Caco-2 (cell line): ENCODE data around the gene SELENOO. TPM values are rescaled to one million over a fixed set of nuclear protein-coding genes. Genes with fewer than 3 reads are reported as not detected.

Experiments used
- BruUV-seq: library from RNA; stranded (reverse); fragments of 400-500 nt; replicated peaks from 2 replicates; lab custom pipeline; 2021; lab: Mats Ljungman, UMichigan
- CTCF ChIA-PET: fragments of 300-600 bp; sonication (Branson Sonifier 250); formaldehyde crosslinking; loops from one replicate; lab custom pipeline; 2022; ENCODE audit warnings: antibody characterized with exemption; lab: Charles Lee
- POLR2A ChIA-PET: fragments of 300-600 bp; sonication (Branson Sonifier 250); formaldehyde crosslinking; loops from one replicate; lab custom pipeline; 2022; ENCODE audit warnings: antibody characterized with exemption; lab: Charles Lee
- DNase-seq, 2 experiments: peaks; one replicate each; pipeline versions ENCODE4 v3.0.0 to v3.0.0-alpha.2; 2020 to 2022
- H3K27me3 ChIP-seq: replicated peaks from 2 replicates; pipeline ENCODE4 v1.6.0; 2011; ENCODE audit warnings: low read length; ENCODE audit not compliant: control insufficient read depth, insufficient read depth
- H3K36me3 ChIP-seq: 2 replicates; pipeline ENCODE4 v1.5.1; 2011; ENCODE audit warnings: low read length; ENCODE audit not compliant: control insufficient read depth, insufficient read depth
- H3K4me1 ChIP-seq: fragments of 250-450 bp; sonication (Bioruptor Pico); 2 replicates; pipeline ENCODE4 v1.5.1; 2020; ENCODE audit warnings: mild to moderate bottlenecking
- H3K4me3 ChIP-seq: 2 replicates; pipeline ENCODE4 v1.5.1; 2011; ENCODE audit warnings: low read depth, mild to moderate bottlenecking, control low read depth, low read length
- H3K9me3 ChIP-seq: fragments of 250-450 bp; sonication (Bioruptor Pico); 2 replicates; pipeline ENCODE4 v1.5.1; 2020; ENCODE audit warnings: mild to moderate bottlenecking, moderate library complexity
- H3K27ac Mint-ChIP-seq: one replicate; pipeline ENCODE4 v1.8.0; 2022; ENCODE audit warnings: mixed read lengths; ENCODE audit not compliant: unreplicated experiment
- H3K27me3 Mint-ChIP-seq: one replicate; pipeline ENCODE4 v1.8.0; 2022; ENCODE audit warnings: mixed read lengths; ENCODE audit not compliant: insufficient read depth, unreplicated experiment
- H3K36me3 Mint-ChIP-seq: one replicate; pipeline ENCODE4 v1.8.0; 2022; ENCODE audit warnings: mild to moderate bottlenecking, mixed read lengths; ENCODE audit not compliant: insufficient read depth, unreplicated experiment
- H3K4me1 Mint-ChIP-seq: one replicate; pipeline ENCODE4 v1.8.0; 2022; ENCODE audit warnings: low read depth, mixed read lengths; ENCODE audit not compliant: unreplicated experiment
- H3K4me3 Mint-ChIP-seq: one replicate; pipeline ENCODE4 v1.8.0; 2022; ENCODE audit warnings: mild to moderate bottlenecking, moderate library complexity, mixed read lengths; ENCODE audit not compliant: unreplicated experiment
- H3K9me3 Mint-ChIP-seq: one replicate; pipeline ENCODE4 v1.8.0; 2022; ENCODE audit warnings: mixed read lengths; ENCODE audit not compliant: unreplicated experiment
- intact Hi-C: fragments of 100-400 bp; cut with micrococcal nuclease; formaldehyde crosslinking; loops from one replicate; pipeline ENCODE4 v1.10.0; 2022; ENCODE audit not compliant: unreplicated experiment
- total RNA-seq: library from RNA; stranded (reverse); gene quantifications from 2 replicates; pipeline ENCODE4 v1.2.3, GENCODE V29; 2022
- TF ChIP-seq, protein P1 (sequence below), 2 experiments: fragments of 200-600 bp in 1 of 2; IDR thresholded peaks; 1 replicate in 1 of 2; 2 replicates in 1 of 2; pipeline versions ENCODE4 v1.5.1 to v1.8.0; 2011 to 2022; ENCODE audit warnings: antibody characterized with exemption in 1 of 2, control low read depth in 1 of 2, inconsistent platforms in 1 of 2, low read depth in 1 of 2, low read length in 1 of 2, mild to moderate bottlenecking in 1 of 2, moderate library complexity in 1 of 2; ENCODE audit not compliant: insufficient read depth in 1 of 2, severe bottlenecking in 1 of 2, unreplicated experiment in 1 of 2

SELENOO gene
- total RNA-seq, 1 experiment from 2014 or later: 29.3 TPM

DNA sequence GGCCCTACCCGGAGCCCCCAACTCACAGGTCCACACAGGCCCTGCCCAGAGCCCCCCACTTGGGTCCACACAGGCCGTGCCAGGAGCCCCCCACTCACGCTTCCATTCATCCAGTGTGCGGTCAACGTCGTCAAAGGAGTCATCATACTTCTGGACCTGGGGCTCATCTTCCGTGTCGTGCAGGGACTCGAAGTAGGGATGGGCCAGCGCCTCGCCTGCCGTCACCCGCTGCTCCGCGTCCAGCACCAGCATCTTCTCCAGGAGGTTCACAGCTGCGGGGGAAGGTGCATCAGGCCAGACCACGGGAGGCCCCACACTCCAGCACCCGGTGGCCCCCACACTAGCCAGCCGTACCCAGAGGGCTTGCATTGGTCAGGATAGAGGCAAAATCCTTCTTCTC is 54.3 kb downstream of the SELENOO start:
- Mint-ChIP-seq H3K27ac (no peak overlapping the region), H3K4me1 (no peaks in the 10 kb centered on the region), H3K4me3 (no peak overlapping the region), H3K36me3 (peaks cover 16% of the 10 kb centered on the region), H3K27me3 (no peaks in the 10 kb centered on the region), H3K9me3 (no peaks in the 10 kb centered on the region)
- no TSS peak for BruUV-seq
- Histone ChIP-seq H3K4me3 (no peak overlapping the region), H3K9me3 (no peaks in the 10 kb centered on the region), H3K4me1 (peaks cover 11% of the 10 kb centered on the region), H3K36me3 (no peaks in the 10 kb centered on the region), H3K27me3 (no peaks in the 10 kb centered on the region)
- intact Hi-C loops: no loop called here
- POLR2A ChIA-PET: no interaction called here
- CTCF ChIA-PET: no interaction called here
- no peak for DNase-seq
- TF ChIP-seq, protein P1, sequence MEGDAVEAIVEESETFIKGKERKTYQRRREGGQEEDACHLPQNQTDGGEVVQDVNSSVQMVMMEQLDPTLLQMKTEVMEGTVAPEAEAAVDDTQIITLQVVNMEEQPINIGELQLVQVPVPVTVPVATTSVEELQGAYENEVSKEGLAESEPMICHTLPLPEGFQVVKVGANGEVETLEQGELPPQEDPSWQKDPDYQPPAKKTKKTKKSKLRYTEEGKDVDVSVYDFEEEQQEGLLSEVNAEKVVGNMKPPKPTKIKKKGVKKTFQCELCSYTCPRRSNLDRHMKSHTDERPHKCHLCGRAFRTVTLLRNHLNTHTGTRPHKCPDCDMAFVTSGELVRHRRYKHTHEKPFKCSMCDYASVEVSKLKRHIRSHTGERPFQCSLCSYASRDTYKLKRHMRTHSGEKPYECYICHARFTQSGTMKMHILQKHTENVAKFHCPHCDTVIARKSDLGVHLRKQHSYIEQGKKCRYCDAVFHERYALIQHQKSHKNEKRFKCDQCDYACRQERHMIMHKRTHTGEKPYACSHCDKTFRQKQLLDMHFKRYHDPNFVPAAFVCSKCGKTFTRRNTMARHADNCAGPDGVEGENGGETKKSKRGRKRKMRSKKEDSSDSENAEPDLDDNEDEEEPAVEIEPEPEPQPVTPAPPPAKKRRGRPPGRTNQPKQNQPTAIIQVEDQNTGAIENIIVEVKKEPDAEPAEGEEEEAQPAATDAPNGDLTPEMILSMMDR (IDR thresholded peaks at IDR 0.05; ENCODE audit: insufficient read depth in 1 of 2, low read depth in 1 of 2, low read length in 1 of 2, severe bottlenecking in 1 of 2, unreplicated experiment in 1 of 2): no peak

DNA sequence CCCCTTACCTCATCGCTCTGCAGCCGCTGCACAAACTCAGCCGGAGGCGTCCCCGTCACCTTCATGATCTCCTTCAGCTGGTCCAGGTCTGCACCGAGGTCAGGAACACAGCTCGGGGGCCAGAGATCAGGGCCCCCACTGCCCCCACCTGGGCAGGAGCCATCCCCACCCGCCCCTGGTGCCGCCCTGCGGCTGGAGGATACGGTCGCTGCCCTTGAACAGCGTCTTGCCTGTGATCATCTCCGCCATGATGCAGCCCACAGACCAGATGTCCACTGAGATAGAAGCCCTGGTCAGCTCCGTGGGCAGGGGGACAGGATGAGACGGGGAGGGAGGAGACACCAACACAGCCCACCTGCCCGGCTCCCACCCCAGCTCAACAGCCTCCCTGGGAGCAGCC is 54.8 kb downstream of the SELENOO start:
- H3K27me3 Mint-ChIP-seq: no peaks in the 10 kb centered on the region
- no TSS peak for BruUV-seq
- CTCF ChIA-PET: no interaction called here
- no peaks in the 10 kb centered on the region for H3K9me3 Mint-ChIP-seq
- intact Hi-C loops: no loop called here
- H3K4me3 Mint-ChIP-seq: no peak overlapping the region
- no peak for DNase-seq
- no peak overlapping the region for H3K4me3 ChIP-seq
- no peak overlapping the region for H3K27ac Mint-ChIP-seq
- H3K36me3 Mint-ChIP-seq: peaks cover 11% of the 10 kb centered on the region
- POLR2A ChIA-PET: no interaction called here
- H3K4me1 ChIP-seq: peaks cover 11% of the 10 kb centered on the region; the same call in 1 of the 2 replicates
- H3K4me1 Mint-ChIP-seq: no peaks in the 10 kb centered on the region
- TF ChIP-seq, protein P1 (IDR thresholded peaks at IDR 0.05; ENCODE audit: insufficient read depth in 1 of 2, low read depth in 1 of 2, low read length in 1 of 2, severe bottlenecking in 1 of 2, unreplicated experiment in 1 of 2): no peak
- H3K36me3 ChIP-seq: no peaks in the 10 kb centered on the region
- H3K27me3 ChIP-seq: no peaks in the 10 kb centered on the region
- H3K9me3 ChIP-seq: no peaks in the 10 kb centered on the region

DNA sequence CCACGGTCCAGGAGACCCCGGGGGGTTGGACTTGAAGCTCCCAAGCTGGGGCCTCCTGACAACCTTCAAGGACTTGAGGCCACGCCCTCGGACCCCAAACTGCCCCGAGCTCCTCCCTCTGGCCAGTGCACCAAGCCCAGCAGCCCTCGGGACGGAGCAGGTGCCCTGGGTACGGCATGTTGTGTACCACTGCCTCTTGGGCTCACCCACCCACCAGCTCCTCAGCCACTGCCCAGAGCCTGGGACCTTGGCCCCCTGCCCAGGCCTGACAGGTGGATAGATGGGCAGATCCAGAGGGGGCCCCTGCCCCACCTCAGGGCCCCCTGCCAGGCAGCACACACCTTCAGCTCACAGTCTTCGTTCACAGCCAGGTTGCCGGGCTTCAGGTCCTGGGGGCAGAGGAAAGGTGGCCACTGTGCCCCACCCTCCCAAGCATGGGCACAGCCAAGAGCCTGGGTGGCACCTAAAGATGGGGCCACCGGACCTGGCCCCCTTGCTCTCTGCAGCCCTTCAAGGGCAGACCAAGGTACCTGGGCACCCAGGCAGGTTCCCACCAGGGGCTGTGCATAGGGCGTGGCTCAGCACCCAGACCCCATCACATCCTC is 55.5 kb downstream of the SELENOO start:
- no peaks in the 10 kb centered on the region for H3K27me3 Mint-ChIP-seq
- H3K27me3 ChIP-seq: no peaks in the 10 kb centered on the region
- POLR2A ChIA-PET: no interaction called here
- H3K9me3 ChIP-seq: no peaks in the 10 kb centered on the region
- H3K9me3 Mint-ChIP-seq: no peaks in the 10 kb centered on the region
- TF ChIP-seq, protein P1 (IDR thresholded peaks at IDR 0.05; ENCODE audit: insufficient read depth in 1 of 2, low read depth in 1 of 2, low read length in 1 of 2, severe bottlenecking in 1 of 2, unreplicated experiment in 1 of 2): no peak
- H3K4me1 ChIP-seq: peaks cover 11% of the 10 kb centered on the region; the same call in 1 of the 2 replicates
- no peak overlapping the region for H3K27ac Mint-ChIP-seq
- DNase-seq: no peak
- no peak overlapping the region for H3K4me3 Mint-ChIP-seq
- no peaks in the 10 kb centered on the region for H3K36me3 ChIP-seq
- BruUV-seq: no TSS peak
- CTCF ChIA-PET: no interaction called here
- H3K36me3 Mint-ChIP-seq: peaks cover 10% of the 10 kb centered on the region
- H3K4me3 ChIP-seq: no peak overlapping the region
- H3K4me1 Mint-ChIP-seq: no peaks in the 10 kb centered on the region
- intact Hi-C loops: no loop called here
